ENCODE data around the gene DNAH2. TPM values are rescaled to one million over a fixed set of nuclear protein-coding genes. Genes with fewer than 3 reads are reported as not detected.

The DNAH2 gene
- total RNA-seq, 1 donor from 2014 or later, result 0.72 TPM

GRCh38 chr17:7740481-7741001 is 23.0 kb downstream of the DNAH2 start:
- no peak overlapping the region for H3K27ac Mint-ChIP-seq (ENCODE audit: unreplicated experiment)
- no peak for DNase-seq (ENCODE audit: low spot score)
- peaks cover 3% of the 10 kb centered on the region for H3K4me1 Mint-ChIP-seq (ENCODE audit: unreplicated experiment)
- H3K4me3 Mint-ChIP-seq (ENCODE audit: unreplicated experiment), result no peak overlapping the region
- H3K9me3 Mint-ChIP-seq (ENCODE audit: unreplicated experiment), result no peaks in the 10 kb centered on the region
- TF ChIP-seq CTCF (IDR thresholded peaks at IDR 0.05; ENCODE audit: unreplicated experiment), result no peak
- peaks cover 7% of the 10 kb centered on the region for H3K27me3 Mint-ChIP-seq (ENCODE audit: unreplicated experiment)
- peaks cover 4% of the 10 kb centered on the region for H3K36me3 Mint-ChIP-seq (ENCODE audit: low read depth, unreplicated experiment)

GRCh38 chr17:7742729-7743128 is 25.2 kb downstream of the DNAH2 start:
- H3K4me1 Mint-ChIP-seq (ENCODE audit: unreplicated experiment), result peaks cover 5% of the 10 kb centered on the region
- peak overlapping the region; percentile 10 for H3K4me3 Mint-ChIP-seq (ENCODE audit: unreplicated experiment)
- H3K9me3 Mint-ChIP-seq (ENCODE audit: unreplicated experiment), result no peaks in the 10 kb centered on the region
- peaks cover 6% of the 10 kb centered on the region for H3K27me3 Mint-ChIP-seq (ENCODE audit: unreplicated experiment)
- DNase-seq (ENCODE audit: low spot score), result no peak
- no peak for TF ChIP-seq CTCF (IDR thresholded peaks at IDR 0.05; ENCODE audit: unreplicated experiment)
- H3K27ac Mint-ChIP-seq (ENCODE audit: unreplicated experiment), result no peak overlapping the region
- H3K36me3 Mint-ChIP-seq (ENCODE audit: low read depth, unreplicated experiment), result peaks cover 4% of the 10 kb centered on the region

GRCh38 chr17:7744416-7744815 is 26.9 kb downstream of the DNAH2 start:
- H3K4me3 Mint-ChIP-seq (ENCODE audit: unreplicated experiment), result no peak overlapping the region
- H3K27me3 Mint-ChIP-seq (ENCODE audit: unreplicated experiment), result peaks cover 6% of the 10 kb centered on the region
- DNase-seq (ENCODE audit: low spot score), result no peak
- H3K4me1 Mint-ChIP-seq (ENCODE audit: unreplicated experiment), result peaks cover 8% of the 10 kb centered on the region
- H3K36me3 Mint-ChIP-seq (ENCODE audit: low read depth, unreplicated experiment), result no peaks in the 10 kb centered on the region
- no peak for TF ChIP-seq CTCF (IDR thresholded peaks at IDR 0.05; ENCODE audit: unreplicated experiment)
- no peaks in the 10 kb centered on the region for H3K9me3 Mint-ChIP-seq (ENCODE audit: unreplicated experiment)
- H3K27ac Mint-ChIP-seq (ENCODE audit: unreplicated experiment), result no peak overlapping the region

GRCh38 chr17:7745748-7746470 is 28.4 kb downstream of the DNAH2 start:
- Mint-ChIP-seq H3K9me3 (ENCODE audit: unreplicated experiment) (peaks cover 5% of the 10 kb centered on the region), H3K27ac (ENCODE audit: unreplicated experiment) (peak overlapping the region; percentile 76), H3K27me3 (ENCODE audit: unreplicated experiment) (peaks cover 3% of the 10 kb centered on the region), H3K4me1 (ENCODE audit: unreplicated experiment) (peaks cover 8% of the 10 kb centered on the region), H3K4me3 (ENCODE audit: unreplicated experiment) (no peak overlapping the region), H3K36me3 (ENCODE audit: low read depth, unreplicated experiment) (peaks cover 6% of the 10 kb centered on the region)
- no peak for TF ChIP-seq CTCF (IDR thresholded peaks at IDR 0.05; ENCODE audit: unreplicated experiment)
- DNase-seq (ENCODE audit: low spot score), result peak; percentile 30

- H3K27ac Mint-ChIP-seq (ENCODE audit: unreplicated experiment), result no peak overlapping the region
- H3K4me3 Mint-ChIP-seq (ENCODE audit: unreplicated experiment), result no peak overlapping the region
- peaks cover 6% of the 10 kb centered on the region for H3K36me3 Mint-ChIP-seq (ENCODE audit: low read depth, unreplicated experiment)
- no peak for TF ChIP-seq CTCF (IDR thresholded peaks at IDR 0.05; ENCODE audit: unreplicated experiment)
- H3K27me3 Mint-ChIP-seq (ENCODE audit: unreplicated experiment), result peaks cover 3% of the 10 kb centered on the region
- H3K4me1 Mint-ChIP-seq (ENCODE audit: unreplicated experiment), result peaks cover 8% of the 10 kb centered on the region
- peaks cover 5% of the 10 kb centered on the region for H3K9me3 Mint-ChIP-seq (ENCODE audit: unreplicated experiment)
- DNase-seq (ENCODE audit: low spot score), result no peak
Measured at GRCh38 chr17:7747635-7748071, 30.1 kb downstream of the DNAH2 start.

Data from endothelial cell (in vitro differentiated cells).